ENCODE results near the gene ARHGAP15. TPM values are rescaled to one million over a fixed set of nuclear protein-coding genes. Genes with fewer than 3 reads are reported as not detected.

The ARHGAP15 gene
- total RNA-seq, 4 donors from 2014 or later, result 7.9 to 32.5 (median 20.7) TPM

DNA sequence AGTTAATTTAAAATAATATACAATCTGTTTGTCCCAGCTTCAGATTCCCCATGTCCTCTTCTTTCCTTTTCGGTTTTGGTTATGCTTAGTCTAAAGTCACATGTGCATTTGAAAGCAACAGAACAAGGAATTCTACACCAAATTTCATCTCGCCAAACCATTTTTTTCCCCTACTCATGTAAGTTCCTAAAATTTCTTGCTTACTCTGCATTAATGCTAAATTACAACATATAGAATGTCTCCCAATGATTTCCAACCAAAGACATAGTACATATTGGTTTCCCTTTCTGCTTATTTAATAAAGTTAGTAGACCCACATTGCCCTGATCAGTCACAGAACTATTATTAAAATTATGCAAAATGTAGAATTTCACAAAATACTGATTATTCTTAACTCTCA is 212.3 kb downstream of the ARHGAP15 start:
- TF ChIP-seq, protein P1, sequence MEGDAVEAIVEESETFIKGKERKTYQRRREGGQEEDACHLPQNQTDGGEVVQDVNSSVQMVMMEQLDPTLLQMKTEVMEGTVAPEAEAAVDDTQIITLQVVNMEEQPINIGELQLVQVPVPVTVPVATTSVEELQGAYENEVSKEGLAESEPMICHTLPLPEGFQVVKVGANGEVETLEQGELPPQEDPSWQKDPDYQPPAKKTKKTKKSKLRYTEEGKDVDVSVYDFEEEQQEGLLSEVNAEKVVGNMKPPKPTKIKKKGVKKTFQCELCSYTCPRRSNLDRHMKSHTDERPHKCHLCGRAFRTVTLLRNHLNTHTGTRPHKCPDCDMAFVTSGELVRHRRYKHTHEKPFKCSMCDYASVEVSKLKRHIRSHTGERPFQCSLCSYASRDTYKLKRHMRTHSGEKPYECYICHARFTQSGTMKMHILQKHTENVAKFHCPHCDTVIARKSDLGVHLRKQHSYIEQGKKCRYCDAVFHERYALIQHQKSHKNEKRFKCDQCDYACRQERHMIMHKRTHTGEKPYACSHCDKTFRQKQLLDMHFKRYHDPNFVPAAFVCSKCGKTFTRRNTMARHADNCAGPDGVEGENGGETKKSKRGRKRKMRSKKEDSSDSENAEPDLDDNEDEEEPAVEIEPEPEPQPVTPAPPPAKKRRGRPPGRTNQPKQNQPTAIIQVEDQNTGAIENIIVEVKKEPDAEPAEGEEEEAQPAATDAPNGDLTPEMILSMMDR (IDR thresholded peaks at IDR 0.05; ENCODE audit: low read depth), result no peak

DNA sequence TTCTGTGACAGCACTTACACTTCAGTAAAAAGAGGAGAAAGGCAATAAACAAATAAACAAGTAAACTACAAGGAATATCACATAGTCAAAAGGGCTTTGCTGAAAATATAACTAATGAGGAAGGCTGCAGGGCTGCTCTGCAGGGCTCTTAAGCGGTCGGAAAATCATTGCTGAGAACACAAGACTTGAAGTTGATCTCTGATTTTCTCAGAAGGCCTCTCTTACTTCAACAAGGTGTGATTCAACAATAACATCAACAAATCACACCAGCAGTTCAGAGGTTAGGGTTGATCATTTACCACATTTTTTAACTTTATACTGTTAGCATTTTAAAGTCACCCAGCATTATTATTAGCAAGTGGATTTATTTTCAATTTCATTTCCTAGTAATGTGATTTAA is 215.6 kb downstream of the ARHGAP15 start:
- TF ChIP-seq, protein P1 (IDR thresholded peaks at IDR 0.05; ENCODE audit: low read depth), result no peak

DNA sequence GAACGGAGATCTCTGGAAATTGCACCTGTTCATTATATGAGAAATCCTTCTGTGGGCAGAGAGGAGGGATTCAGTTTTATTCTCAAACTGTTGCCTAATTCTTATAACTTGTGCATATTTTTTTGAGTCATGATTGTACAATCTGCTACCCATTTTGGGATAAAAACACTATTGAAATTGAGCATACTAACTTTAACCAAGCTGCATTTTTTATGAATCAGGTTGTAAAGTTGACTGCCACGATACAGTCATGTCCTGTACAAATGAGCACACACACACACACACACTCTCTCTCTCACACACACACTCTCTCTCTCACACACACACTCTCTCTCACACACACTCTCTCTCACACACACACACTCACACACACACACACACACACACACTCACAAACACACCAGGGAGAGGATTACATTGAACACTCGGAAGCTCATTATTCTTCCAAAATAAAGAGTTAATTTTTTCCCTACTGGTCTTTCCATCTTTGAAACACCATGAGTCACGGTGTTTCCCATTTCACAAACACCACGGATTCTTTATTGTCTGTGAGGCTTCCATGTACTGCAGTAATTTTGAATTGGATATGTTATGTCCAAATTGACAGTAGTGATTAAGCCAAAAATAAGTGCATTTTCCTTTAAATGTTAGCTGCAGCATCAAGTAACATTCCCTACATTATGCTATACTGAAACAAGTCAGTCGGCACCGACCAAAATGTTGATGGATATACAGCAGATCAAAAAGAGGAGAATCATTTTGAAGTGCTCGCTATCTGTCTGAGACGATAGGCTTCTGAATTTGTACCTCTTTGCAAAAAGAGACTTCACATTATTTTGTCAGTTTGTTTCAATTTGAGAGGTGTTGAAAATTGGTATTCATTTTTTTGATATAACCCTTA is 216.9 kb downstream of the ARHGAP15 start:
- TF ChIP-seq, protein P1 (IDR thresholded peaks at IDR 0.05; ENCODE audit: low read depth), result no peak

- TF ChIP-seq, protein P1 (IDR thresholded peaks at IDR 0.05; ENCODE audit: low read depth), result no peak
These were observed 218.1 kb downstream of the ARHGAP15 start for GRCh38 chr2:143347271-143347695.

- TF ChIP-seq, protein P1 (IDR thresholded peaks at IDR 0.05; ENCODE audit: low read depth), result no peak
These were observed 218.7 kb downstream of the ARHGAP15 start for GRCh38 chr2:143347901-143348414.

DNA sequence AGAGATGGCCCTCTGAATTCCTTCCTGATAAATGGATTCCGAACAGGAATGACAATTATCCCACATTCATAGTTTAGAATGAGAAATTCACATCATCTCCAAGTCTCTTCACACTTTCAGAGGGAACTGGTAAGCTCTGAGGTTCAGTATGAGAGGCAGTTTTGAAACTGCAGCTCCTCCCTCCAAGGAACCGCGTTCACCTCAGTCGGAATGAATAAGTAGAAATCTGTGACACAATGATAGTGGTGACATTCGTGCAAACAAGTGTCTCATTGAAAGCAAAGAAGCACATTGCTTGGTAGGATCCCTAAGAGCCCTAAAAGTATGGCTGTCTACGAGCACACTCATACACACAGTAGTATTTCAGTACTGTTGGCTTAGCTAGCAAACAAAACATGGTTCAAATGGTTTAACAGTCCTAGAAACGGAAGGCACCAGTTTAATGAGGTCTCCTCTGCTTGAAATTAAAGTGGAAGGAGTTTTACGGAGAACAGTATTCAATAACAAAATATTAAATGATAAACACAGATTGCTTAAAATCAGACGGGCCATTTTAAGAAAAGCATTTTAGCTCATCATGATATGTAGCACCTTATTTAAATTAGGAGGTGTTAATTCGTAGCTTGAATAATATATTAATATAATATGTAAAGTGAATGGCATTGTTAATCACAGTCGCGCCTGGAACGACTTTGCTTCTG is 225.0 kb downstream of the ARHGAP15 start:
- TF ChIP-seq, protein P1 (IDR thresholded peaks at IDR 0.05; ENCODE audit: low read depth), result no peak

DNA sequence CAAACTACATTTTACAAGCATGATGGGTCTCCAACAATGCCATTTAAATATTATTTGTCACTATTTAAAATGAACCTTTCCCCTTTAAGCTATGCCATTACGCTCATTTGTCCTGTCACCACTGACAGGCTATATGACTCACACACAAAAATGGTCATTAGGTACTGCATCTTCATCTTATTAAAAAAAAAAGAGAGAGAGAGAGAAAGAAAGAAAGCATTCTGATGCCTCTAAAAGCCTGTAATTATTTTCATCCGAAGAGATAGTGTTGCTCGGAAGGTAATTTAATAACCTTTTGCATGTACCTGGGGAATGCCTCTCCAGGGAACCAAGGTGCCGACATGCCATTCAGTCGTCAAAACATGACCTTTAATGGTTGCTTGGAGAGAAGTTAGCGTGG is 226.7 kb downstream of the ARHGAP15 start:
- TF ChIP-seq, protein P1 (IDR thresholded peaks at IDR 0.05; ENCODE audit: low read depth), result no peak
